Caki2 (cell line): Measurements from ENCODE around the gene NUDT5. TPM values are rescaled to one million over a fixed set of nuclear protein-coding genes. Genes with fewer than 3 reads are reported as not detected.

Experiments
- DNase-seq: peaks from one replicate; pipeline ENCODE4 v3.0.0-alpha.2; 2015; ENCODE audit warnings: low read depth
- in situ Hi-C: cut with HindIII; loops from 2 replicates; pipeline ENCODE4 v1.10.0; 2016; ENCODE audit warnings: low sequenced_read_pairs, low pct_unique_long_range_greater_than_20kb, mixed read lengths
- total RNA-seq: library from RNA; depleted of rRNA; stranded (reverse); fragments of >200 nt; shearing (Covaris generic); gene quantifications from 2 replicates; pipeline ENCODE4 v1.2.3, GENCODE V29; 2014; ENCODE audit warnings: low replicate concordance

The NUDT5 gene
- total RNA-seq, 1 experiment from 2014 or later, result 168 TPM

DNA sequence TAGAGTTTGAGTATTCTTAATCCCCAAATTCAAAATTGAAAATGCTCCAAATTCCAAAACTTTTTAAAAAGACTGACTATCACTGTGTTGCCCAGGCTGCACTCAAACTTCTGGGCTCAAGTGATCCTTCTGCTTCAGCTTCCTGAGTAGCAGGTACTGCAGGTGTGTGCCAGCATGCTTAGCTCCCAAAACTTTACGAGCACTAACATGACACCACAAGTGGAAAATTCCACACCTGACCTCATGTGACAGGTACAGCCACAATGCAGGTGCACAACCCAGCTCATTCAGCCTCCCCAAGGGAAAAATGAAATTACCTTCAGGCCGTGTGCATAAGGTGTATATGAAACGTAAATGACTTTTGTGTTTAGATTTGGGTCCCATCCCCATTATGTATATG is 16.8 kb upstream of the NUDT5 start:
- no peak for DNase-seq
- in situ Hi-C loops, result no loop called here

DNA sequence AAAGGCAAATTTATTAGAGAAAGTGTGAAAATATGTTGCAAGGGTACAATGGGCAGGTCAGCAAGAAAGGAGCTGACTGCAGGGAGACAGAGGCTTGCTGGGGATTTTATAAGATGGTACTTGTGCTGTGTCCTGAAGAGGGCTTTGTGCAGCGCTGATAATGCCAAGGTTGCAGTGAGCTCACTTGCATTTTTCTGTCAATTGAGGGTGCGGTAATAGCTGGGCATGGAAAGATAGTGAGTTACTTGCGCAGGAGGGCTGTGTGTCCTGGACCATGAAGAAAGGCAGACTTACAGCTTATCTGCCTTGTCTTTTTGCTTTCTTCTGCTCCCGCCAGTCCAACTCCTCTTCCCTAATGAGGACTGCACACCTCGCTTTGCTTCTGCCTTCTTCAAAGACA is 12.8 kb upstream of the NUDT5 start:
- in situ Hi-C loops, result no loop called here
- no peak for DNase-seq

DNA sequence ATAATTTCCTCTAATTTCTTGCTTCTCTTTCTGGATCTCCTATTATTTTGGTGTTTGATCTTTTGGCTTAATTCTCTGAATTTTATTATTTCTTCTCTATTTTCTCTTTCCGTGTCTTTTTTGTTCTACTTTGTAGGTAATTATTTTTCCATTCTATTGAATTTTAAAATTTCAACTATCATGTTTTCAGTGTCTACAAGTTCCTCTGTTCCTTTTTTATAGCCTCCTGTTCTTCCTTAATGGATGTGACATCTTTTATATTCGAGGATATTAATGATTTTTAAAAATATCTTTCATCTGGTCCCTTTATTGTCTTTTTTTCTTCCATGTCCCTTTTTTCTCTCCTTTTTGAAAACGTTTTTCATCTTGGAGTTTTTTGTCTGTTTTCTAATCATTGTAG is 11.4 kb upstream of the NUDT5 start:
- no peak for DNase-seq
- in situ Hi-C loops, result no loop called here

DNA sequence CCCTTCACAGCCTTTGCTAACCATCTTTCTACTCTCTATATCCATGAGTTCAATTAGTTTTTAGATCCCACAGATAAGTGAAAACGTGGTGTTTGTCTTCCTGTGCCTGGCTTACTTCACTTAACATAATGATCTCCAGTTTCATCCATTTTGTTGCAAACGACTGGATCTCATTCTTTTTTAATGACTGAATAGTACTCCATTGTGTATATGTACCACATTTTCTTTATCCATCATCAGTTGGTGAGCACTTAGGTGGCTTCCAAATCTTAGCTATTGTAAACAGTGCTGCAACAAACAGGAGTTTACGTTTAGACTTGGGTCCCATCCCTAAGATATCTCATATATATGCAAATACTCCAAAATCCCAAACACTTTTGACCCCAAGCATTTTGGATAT is 9.4 kb upstream of the NUDT5 start:
- no peak for DNase-seq
- in situ Hi-C loops, result no loop called here

DNA sequence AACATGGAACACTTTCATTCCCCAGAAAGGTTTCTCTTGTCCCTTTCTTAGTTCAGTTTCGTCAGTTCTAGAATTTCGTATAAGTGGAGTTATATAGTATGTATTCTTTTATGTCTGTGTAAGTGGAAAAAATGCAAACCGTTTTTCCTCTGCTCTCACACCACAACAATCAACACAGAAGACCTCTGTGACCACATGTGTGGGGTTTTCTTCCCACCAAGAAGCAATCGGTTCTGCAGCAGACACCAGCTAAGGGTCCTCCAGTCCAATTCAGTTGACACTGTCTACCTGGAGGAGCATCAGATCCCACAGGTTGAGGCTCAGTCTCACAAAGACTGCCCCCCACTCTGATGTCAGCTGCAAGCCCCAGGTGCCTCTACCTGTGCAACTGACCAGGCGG is 6.5 kb upstream of the NUDT5 start:
- DNase-seq, result no peak
- in situ Hi-C loops, result no loop called here

DNA sequence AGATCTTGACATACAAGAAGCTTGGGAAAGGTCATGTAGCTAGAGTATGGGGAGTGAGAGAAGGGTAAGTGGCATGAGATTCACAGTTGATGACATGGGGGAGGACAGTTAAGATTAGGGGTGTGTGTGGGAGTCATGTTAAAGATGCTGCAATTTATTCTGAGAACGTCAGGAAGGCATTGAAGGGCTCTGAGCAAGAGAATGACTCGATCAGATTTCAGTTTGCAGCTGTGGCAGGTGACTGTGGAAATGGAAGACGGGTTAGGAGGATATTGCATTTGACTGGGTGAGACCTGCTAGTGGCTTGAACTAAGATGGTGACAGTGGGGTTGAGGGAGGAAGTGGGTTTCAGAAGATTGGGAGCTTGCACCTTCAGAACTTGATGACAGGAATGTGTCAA is 5.9 kb upstream of the NUDT5 start:
- in situ Hi-C loops, result no loop called here
- no peak for DNase-seq

DNA sequence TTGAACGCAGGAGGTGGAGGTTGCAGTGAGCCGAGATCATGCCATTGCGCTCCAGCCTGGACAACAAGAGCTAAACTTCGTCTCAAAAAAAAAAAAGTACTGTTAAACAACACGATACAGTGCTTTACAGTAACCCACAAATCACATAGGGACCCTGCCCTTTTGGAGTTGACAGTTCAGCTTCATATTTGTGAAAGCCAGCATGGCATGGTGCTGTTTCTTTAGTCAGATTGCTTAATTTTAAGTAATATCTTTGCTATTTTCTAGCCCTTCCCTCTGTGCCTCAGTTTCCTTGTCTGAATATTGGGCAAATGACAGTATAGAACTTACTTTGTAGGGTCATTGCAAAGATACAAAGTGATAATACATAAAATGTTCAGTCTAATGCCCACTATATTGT is 5.2 kb upstream of the NUDT5 start:
- in situ Hi-C loops, result no loop called here
- no peak for DNase-seq

DNA sequence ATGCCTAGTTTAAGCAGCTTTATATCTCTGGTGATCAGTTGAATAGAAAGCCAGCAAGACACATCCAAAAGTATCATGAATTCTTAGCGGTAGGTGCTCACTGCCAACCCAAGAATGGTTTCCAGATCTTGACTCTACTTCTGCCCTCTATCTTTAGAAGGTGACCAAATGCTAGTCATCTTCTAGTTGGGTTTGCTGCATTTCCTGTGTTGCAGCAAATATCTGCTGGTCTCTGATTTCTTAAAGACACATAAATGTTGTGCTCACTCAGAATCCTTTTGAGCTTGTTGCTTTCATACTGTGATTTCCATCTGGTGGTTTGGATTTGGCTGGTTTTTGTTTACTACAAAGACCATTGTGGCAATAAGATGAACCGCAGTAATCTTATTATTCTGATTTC is 2.5 kb upstream of the NUDT5 start:
- no peak for DNase-seq
- in situ Hi-C loops, result no loop called here

DNA sequence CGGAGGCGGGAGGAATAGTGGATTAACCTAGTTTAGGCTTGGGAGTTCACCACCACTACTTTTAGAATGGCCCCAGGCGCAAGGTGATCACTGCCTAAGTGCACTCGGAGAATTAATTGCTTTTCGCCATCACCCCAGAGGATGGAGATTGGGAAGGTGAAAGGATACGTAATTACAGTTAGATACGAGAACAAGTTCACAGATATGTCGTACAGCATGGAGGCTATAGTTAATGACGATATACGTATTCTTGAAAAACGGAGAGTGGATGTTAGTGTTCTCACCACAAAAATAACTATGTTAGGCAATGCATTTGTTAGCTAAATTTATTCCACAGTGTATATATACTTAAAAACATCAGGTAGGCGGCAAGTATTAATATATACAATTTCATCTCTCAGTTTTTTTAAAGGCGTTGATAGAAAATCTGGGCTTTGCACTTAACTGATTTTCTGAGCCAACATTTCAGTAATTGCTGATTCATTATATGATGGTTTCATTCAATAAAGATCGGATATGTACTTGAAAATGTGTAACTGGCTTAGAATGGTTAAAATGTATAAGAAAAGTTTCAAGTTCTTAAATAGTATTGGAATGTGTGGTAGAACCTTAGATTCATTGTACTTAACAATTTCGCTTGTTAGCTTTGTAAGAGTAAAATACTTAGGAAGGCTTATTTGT is 980 bp upstream of the NUDT5 start:
- in situ Hi-C loops, result no loop called here
- DNase-seq, result no peak

DNA sequence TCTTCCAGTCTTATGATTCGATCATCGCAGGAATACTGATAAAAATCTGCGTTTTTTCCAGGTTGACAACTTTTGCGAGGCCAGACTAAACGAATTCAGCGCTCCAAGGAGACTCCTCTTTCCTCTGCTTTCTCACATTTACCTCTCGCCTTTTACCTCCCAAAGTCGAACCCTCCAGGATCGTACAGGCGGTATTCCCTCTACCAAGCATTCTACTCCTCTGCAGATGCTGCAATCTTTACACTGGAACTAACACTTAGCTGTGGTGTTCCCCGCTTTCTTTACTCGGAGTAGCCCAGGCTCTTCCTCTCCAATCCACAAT is 449 bp downstream of the NUDT5 start:
- in situ Hi-C loops, result no loop called here
- no peak for DNase-seq

DNA sequence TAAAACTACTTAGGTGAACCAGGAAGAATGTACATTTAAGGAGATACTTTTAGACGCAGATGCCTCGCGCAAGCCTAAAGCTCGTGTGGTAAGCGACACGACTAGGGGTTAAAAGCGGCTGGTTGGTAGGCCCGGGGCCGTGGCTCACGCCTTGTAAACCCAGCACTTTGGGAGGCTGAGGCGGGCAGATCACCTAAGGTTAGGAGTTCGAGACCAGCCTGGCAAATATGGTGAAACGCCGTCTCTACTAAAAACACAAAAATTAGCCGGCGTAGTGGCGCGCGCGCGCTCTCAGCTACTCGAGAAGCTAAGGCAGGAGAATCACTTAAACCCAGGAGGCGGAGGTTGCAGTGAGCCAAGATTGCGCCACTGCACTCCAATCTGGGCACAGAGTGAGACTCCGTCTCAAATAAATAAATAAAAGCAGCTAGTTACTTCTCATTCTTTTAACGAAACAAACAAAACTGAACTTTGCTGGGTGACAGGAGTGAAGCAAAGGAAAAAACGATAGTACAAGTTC is 879 bp downstream of the NUDT5 start:
- DNase-seq, result peak; percentile 45
- in situ Hi-C loops, result no loop called here

DNA sequence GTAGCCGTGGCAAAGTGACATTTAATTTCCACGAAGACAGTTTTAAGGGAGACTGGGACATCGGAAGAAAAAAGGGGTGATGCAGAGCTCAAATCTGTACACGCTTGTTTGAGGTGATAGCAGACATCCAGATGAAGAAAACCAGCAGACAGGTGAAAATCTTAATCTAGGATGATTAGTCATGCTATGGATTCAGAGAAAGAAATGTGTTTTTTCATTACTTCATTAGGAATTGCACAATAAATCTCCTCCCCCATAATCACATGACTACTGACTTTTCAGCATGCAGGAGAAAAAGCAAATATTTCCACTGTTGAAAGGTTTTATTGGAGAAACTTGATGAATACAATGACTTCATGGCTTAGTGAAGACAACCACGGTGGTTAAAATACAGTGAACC is 2.5 kb downstream of the NUDT5 start:
- DNase-seq, result peak; percentile 70
- in situ Hi-C loops, result no loop called here

DNA sequence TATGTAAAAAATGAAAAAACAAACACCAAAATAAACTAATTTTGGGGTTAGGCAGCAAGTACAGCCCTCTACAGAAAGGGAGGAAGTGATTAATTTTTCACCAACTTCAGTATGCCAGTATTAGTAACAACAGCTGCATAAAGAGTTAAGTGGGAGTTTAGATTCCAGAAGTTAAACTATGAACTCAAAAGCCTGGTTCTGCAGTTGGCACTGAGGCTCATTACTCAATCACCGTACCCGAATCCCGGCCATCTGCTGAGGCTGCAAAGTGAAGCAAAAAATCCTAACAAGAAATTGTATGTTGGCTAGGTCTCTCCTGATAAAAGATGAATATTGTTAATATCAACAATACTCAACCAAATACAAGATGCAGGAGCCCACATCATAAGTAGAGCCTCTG is 4.0 kb downstream of the NUDT5 start:
- DNase-seq, result no peak
- in situ Hi-C loops, result no loop called here

DNA sequence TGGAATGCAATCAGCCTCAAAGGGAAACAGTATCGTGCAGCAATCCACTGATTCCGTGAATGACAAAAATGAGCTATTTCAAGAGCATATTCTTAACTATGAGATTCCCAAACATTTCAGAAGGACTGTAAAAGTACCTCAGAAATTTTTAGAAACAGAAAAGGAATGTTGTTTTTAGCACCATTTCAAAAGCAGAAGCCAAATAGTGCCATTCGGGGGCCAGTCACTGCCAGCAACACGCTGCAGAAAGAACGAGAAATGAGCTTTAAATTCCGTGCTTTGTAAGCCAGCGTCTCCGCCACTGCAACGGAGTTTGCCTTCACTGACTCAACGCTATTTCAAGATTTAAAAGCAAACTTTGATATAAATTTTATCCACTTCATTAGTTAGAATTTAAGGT is 6.3 kb downstream of the NUDT5 start:
- DNase-seq, result no peak
- in situ Hi-C loops, result no loop called here

DNA sequence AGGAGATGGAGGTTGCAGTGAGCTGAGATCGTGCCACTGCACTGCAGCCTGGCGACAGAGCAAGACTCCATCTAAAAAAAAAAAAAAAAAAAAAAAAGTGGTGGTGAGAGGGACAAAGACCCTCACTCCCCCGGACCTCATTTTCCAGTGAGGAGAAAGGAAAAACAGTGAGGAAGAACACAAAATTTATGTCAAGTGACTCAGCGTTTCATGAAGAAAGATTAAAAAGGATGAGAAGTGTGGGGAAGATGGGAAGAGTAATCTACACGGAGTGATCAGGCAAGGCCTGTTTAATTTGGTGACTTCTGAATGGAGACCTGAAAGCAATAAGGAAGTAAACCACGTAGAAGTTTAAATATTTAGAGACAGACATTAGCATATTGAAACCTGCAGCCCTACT is 7.0 kb downstream of the NUDT5 start:
- no peak for DNase-seq
- in situ Hi-C loops, result no loop called here

DNA sequence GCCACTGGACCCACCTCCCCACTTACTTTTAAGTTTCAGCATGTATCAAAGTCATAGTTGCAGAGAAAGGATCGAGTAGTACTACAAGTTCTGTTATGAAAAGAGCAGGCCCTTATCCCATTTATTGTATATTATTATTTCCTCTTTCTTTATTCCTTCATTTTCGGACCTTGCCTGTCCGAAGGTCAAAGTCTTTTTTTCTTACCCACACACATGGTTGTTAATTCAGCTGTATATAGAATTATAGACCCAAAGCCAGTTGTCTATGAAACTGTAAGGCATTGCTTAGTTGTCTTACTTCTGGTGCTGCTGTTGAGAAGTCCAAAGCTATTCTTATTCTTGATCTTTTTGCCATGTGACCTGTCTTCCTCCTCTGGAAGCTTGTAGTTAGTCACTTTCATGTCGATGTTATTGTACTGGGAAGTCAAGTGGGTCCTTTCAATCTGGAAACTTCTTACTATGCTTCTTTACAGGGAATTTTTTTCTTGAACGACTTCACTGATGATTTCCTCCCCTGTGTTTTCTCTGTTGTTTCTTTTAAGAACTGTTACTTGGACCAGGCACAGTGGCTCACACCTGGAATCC is 8.3 kb downstream of the NUDT5 start:
- in situ Hi-C loops, result no loop called here
- DNase-seq, result no peak

DNA sequence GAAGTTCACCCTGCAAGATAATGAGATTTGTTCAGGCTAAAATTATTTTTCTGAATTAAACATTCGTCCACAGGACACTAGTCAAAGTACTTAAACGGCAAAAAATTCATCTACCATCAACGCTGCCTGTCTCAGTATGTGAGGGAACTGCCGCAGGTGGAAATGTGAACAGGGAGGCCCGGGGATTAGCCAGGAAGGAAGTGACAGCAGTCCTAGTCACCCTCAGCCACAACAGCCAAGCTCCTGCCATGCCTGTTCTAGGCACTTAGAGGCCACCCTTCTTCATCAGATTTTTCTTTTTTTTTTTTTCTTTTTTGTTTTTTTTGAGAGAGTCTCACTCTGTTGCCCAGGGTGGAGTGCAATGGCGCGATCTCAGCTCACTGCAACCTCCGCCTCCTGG is 9.4 kb downstream of the NUDT5 start:
- in situ Hi-C loops, result no loop called here
- DNase-seq, result no peak

DNA sequence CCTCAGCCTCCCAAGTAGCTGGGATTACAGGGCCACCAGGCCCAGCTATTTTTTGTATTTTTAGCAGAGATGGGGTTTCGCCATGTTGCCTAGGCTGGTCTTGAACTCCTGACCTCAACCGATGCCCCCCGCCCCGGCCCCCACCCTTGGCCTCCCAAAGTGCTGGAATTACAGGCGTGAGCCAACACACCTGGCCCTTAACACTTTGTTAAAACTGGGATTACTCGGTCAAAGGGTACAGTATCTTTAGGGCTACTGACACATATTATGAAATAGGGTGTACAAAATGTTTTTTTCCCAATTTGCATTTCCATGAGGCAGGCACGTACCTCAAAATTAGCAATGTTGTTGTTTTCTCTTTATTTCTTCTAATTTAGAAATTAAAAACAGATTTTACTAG is 11.5 kb downstream of the NUDT5 start:
- no peak for DNase-seq
- in situ Hi-C loops, result no loop called here

DNA sequence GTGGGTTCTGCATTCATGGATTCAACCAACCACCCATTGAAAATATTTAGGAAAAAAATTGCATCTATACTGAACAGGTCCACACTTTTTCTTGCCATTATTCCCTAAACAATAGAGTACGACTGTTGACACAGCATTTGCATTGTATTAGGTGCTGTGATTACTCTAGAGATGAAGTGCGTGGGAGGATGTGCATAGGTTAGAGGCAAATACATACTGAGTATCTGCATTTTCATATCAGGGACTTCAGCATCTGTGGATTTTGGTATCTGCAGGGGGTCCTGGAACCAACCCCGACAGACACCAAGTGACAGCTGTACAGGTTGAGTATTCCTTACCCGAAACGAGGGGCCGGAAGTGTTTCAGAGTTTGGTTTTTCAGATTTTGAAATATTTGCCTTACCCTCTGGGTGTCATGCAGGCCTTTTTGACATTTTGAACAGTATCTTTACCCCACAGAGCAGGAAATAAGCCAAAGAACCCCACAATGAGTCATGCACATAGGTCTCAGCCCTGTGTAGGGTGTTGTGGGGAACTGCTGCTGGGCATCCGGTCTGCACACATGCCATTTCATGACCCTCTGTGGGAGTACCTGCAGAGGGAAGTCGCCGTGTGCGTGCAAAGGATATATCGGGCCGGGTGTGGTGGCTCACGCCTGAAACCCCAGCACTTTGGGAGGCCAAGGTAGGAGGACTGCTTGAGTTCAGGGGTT is 14.5 kb downstream of the NUDT5 start:
- DNase-seq, result no peak
- in situ Hi-C loops, result no loop called here
